Parathyroid adenoma (tissue), 2 donors: ENCODE data around the gene PAN2.

Experiments used
- H2AFZ ChIP-seq: fragments of 300-600 bp; sonication (generic); one replicate; pipeline ENCODE4 v1.7.0; 2017; ENCODE audit warnings: antibody characterized with exemption, mild to moderate bottlenecking
- H3K27ac ChIP-seq: fragments of 300-600 bp; sonication (generic); one replicate; pipeline ENCODE4 v1.7.0; 2017
- H3K27me3 ChIP-seq: fragments of 300-600 bp; sonication (generic); one replicate; pipeline ENCODE4 v1.7.0; 2017; ENCODE audit warnings: low read length; ENCODE audit not compliant: control insufficient read depth, insufficient read depth
- H3K36me3 ChIP-seq: fragments of 300-600 bp; sonication (generic); one replicate; pipeline ENCODE4 v1.7.0; 2017; ENCODE audit warnings: low read length; ENCODE audit not compliant: control insufficient read depth, insufficient read depth
- H3K4me1 ChIP-seq: fragments of 300-600 bp; sonication (generic); one replicate; pipeline ENCODE4 v1.7.0; 2017; ENCODE audit warnings: control low read depth
- H3K4me2 ChIP-seq: fragments of 300-600 bp; sonication (generic); one replicate; pipeline ENCODE4 v1.7.0; 2017; ENCODE audit warnings: low read length
- H3K4me3 ChIP-seq: fragments of 300-600 bp; sonication (generic); one replicate; pipeline ENCODE4 v1.7.0; 2017; ENCODE audit warnings: low read depth, low read length
- H3K79me2 ChIP-seq: fragments of 300-600 bp; sonication (generic); one replicate; pipeline ENCODE4 v1.7.0; 2017; ENCODE audit warnings: control low read depth
- H3K9ac ChIP-seq: fragments of 300-600 bp; sonication (generic); one replicate; pipeline ENCODE4 v1.7.0; 2017; ENCODE audit warnings: mild to moderate bottlenecking
- H3K9me3 ChIP-seq: fragments of 300-600 bp; sonication (generic); one replicate; pipeline ENCODE4 v1.7.0; 2017; ENCODE audit warnings: low read length; ENCODE audit not compliant: control insufficient read depth
- TF ChIP-seq, protein P1 (sequence below): fragments of 300-600 bp; sonication (generic); IDR thresholded peaks from one replicate; pipeline ENCODE4 v1.7.0; 2017; ENCODE audit warnings: antibody characterized with exemption, mild to moderate bottlenecking
- donor health status: primary hyperparathyroidism.

The PAN2 gene

DNA sequence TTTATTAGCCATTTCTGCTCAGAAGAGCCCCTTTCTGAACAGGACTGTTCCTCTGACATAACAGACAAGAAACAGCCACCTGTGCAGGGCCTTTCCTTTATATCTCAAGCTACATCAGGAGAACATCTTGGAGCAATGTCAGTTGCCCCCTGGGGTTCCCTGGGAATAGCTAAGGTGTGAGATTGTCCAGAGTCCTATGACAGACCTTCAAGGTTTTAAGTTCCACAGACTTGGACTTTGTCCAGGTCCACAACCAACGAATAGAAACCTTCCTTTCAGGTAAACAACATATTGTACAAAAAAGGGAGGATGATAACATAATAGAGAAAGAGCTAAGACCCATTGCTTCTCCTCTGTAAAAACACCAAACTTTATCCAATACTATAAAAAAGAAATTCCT, 7.8 kb upstream of the PAN2 start:
- H3K27ac ChIP-seq, result no peak overlapping the region
- H3K4me3 ChIP-seq, result no peak overlapping the region
- no peaks in the 10 kb centered on the region for H3K79me2 ChIP-seq
- H3K4me2 ChIP-seq, result no peak overlapping the region
- H3K9me3 ChIP-seq, result no peaks in the 10 kb centered on the region
- no peaks in the 10 kb centered on the region for H3K4me1 ChIP-seq
- no peaks in the 10 kb centered on the region for H3K36me3 ChIP-seq
- H3K9ac ChIP-seq, result no peak overlapping the region
- H3K27me3 ChIP-seq, result no peaks in the 10 kb centered on the region
- TF ChIP-seq, protein P1, sequence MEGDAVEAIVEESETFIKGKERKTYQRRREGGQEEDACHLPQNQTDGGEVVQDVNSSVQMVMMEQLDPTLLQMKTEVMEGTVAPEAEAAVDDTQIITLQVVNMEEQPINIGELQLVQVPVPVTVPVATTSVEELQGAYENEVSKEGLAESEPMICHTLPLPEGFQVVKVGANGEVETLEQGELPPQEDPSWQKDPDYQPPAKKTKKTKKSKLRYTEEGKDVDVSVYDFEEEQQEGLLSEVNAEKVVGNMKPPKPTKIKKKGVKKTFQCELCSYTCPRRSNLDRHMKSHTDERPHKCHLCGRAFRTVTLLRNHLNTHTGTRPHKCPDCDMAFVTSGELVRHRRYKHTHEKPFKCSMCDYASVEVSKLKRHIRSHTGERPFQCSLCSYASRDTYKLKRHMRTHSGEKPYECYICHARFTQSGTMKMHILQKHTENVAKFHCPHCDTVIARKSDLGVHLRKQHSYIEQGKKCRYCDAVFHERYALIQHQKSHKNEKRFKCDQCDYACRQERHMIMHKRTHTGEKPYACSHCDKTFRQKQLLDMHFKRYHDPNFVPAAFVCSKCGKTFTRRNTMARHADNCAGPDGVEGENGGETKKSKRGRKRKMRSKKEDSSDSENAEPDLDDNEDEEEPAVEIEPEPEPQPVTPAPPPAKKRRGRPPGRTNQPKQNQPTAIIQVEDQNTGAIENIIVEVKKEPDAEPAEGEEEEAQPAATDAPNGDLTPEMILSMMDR, result no peak
- no peak overlapping the region for H2AFZ ChIP-seq

DNA sequence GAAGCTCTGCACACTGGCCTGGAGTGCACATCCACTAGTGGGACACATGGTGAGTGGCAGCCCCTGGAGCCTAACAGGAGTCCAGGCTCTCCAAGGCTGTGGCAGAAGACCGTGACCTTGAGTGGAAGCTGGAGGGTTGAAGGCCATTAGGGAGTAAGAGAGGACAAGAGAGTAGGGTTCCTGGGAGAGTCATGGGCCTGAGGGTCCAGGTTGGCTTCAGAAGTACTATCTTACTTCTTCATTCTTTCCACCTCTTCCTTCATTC, 5.3 kb upstream of the PAN2 start:
- no peak overlapping the region for H3K9ac ChIP-seq
- no peaks in the 10 kb centered on the region for H3K27me3 ChIP-seq
- TF ChIP-seq, protein P1, result no peak
- H3K36me3 ChIP-seq, result no peaks in the 10 kb centered on the region
- no peaks in the 10 kb centered on the region for H3K79me2 ChIP-seq
- H3K4me2 ChIP-seq, result no peak overlapping the region
- H3K9me3 ChIP-seq, result no peaks in the 10 kb centered on the region
- no peak overlapping the region for H3K27ac ChIP-seq
- H2AFZ ChIP-seq, result no peak overlapping the region
- H3K4me1 ChIP-seq, result peaks cover 6% of the 10 kb centered on the region
- no peak overlapping the region for H3K4me3 ChIP-seq

- Histone ChIP-seq H3K4me1 (peaks cover 6% of the 10 kb centered on the region), H3K27ac (no peak within 1 kb of the TSS), H3K36me3 (no peaks in the 10 kb centered on the region), H3K4me2 (no peak within 1 kb of the TSS), H3K27me3 (no peaks in the 10 kb centered on the region), H3K79me2 (no peaks in the 10 kb centered on the region), H2AFZ (no peak within 1 kb of the TSS), H3K9me3 (no peaks in the 10 kb centered on the region), H3K4me3 (no peak within 1 kb of the TSS), H3K9ac (no peak within 1 kb of the TSS)
- TF ChIP-seq, protein P1, result no peak
These were observed 4.7 kb upstream of the PAN2 start, which contains the start of gene IL23A for GRCh38 chr12:56338308-56339157. IL23A (plus strand) TSS chr12:56338884; CDS start chr12:56339045, 161 bp downstream.

- Histone ChIP-seq H3K4me1 (peaks cover 11% of the 10 kb centered on the region), H3K27ac (no peak overlapping the region), H3K4me2 (no peak overlapping the region), H3K27me3 (no peaks in the 10 kb centered on the region), H3K79me2 (peaks cover 3% of the 10 kb centered on the region), H3K9ac (no peak overlapping the region), H3K9me3 (no peaks in the 10 kb centered on the region), H3K4me3 (no peak overlapping the region), H3K36me3 (no peaks in the 10 kb centered on the region), H2AFZ (no peak overlapping the region)
- TF ChIP-seq, protein P1, result no peak
These were observed 4.0 kb upstream of the PAN2 start for GRCh38 chr12:56337753-56338251.
